GM13977 (cell line): Measurements from ENCODE around the gene VASP.

Source experiments
- DNase-seq: peaks from one replicate; pipeline ENCODE4 v3.0.0; 2012; ENCODE audit warnings: low spot score
- CTCF ChIP-seq: IDR thresholded peaks from 2 replicates; pipeline ENCODE4 v1.5.1; 2012; ENCODE audit warnings: mild to moderate bottlenecking, control low read depth; ENCODE audit not compliant: insufficient read depth; ENCODE audit errors: extremely low read depth, missing control alignments
- in situ Hi-C: fragments of 300-500 bp; cut with MboI; formaldehyde crosslinking; loops from one replicate; pipeline ENCODE4 v1.12.0; 2022; ENCODE audit warnings: low sequenced_read_pairs, low pct_unique_long_range_greater_than_20kb, mixed read lengths, inconsistent platforms; ENCODE audit not compliant: unreplicated experiment

The VASP gene

GRCh38 chr19:45503909-45504308, 3.4 kb upstream of the VASP start:
- in situ Hi-C loops = no loop called here
- TF ChIP-seq CTCF = no peak
- DNase-seq = no peak

- in situ Hi-C loops = no loop called here
These were observed 1.9 kb upstream of the VASP start for GRCh38 chr19:45505151-45505995.

GRCh38 chr19:45505996-45506245, 1.4 kb upstream of the VASP start:
- in situ Hi-C loops = no loop called here
- TF ChIP-seq CTCF = no peak
- DNase-seq = no peak

More at GRCh38 chr19:45505151-45505995, 1.9 kb upstream of the VASP start:
- TF ChIP-seq CTCF = no peak
- no peak for DNase-seq

- in situ Hi-C loops = no loop called here
- peak; percentile 84 for TF ChIP-seq CTCF
- peak; percentile 95 for DNase-seq
These were observed 862 bp upstream of the VASP start for GRCh38 chr19:45506246-45506988.

GRCh38 chr19:45507872-45508416, 665 bp downstream of the VASP start:
- no peak for TF ChIP-seq CTCF
- in situ Hi-C loops = no loop called here
- DNase-seq = no peak

GRCh38 chr19:45508417-45508860, 1.2 kb downstream of the VASP start:
- DNase-seq = no peak
- in situ Hi-C loops = no loop called here
- no peak for TF ChIP-seq CTCF
